ENCODE measurements around the gene ALDH1A3.

Gene ALDH1A3

DNA sequence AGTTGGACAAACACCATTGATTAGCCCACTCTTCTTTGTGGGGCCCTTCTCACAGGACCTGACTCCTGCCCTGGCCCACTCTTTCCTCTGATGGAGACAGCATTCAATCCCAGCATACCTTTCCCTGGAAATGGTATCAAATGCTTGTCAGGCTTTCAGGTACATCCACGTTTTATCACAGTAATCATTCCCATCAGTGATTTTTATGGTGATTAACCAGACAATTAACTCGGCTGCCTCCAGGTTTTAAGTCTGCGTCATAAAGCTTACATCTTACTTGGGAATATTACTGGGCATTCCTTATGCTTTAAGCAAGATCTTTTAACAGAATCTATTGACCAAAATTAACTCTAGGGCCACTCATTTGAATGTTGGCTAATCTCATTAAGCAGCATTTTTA lies 72.9 kb downstream of the ALDH1A3 start:
- H3K27me3 ChIP-seq (ENCODE audit: insufficient read depth, poor library complexity, severe bottlenecking), result no peaks in the 10 kb centered on the region
- H3K27ac ChIP-seq (replicated peaks), result no peak overlapping the region
- DNase-seq (ENCODE audit: low read depth in 1 of 2, low spot score in 1 of 2), result no peak
- no peak for TF ChIP-seq POLR2AphosphoS5 (IDR thresholded peaks at IDR 0.05; ENCODE audit: low read depth)
- TF ChIP-seq GABPA (IDR thresholded peaks at IDR 0.05; ENCODE audit: low read depth), result no peak
- TF ChIP-seq SPI1 (IDR thresholded peaks at IDR 0.05; ENCODE audit: borderline replicate concordance, low read depth), result no peak
- TF ChIP-seq, protein P1, sequence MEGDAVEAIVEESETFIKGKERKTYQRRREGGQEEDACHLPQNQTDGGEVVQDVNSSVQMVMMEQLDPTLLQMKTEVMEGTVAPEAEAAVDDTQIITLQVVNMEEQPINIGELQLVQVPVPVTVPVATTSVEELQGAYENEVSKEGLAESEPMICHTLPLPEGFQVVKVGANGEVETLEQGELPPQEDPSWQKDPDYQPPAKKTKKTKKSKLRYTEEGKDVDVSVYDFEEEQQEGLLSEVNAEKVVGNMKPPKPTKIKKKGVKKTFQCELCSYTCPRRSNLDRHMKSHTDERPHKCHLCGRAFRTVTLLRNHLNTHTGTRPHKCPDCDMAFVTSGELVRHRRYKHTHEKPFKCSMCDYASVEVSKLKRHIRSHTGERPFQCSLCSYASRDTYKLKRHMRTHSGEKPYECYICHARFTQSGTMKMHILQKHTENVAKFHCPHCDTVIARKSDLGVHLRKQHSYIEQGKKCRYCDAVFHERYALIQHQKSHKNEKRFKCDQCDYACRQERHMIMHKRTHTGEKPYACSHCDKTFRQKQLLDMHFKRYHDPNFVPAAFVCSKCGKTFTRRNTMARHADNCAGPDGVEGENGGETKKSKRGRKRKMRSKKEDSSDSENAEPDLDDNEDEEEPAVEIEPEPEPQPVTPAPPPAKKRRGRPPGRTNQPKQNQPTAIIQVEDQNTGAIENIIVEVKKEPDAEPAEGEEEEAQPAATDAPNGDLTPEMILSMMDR (IDR thresholded peaks at IDR 0.05; ENCODE audit: insufficient read depth, low read length), result no peak
- TF ChIP-seq REST (IDR thresholded peaks at IDR 0.05; ENCODE audit: insufficient replicate concordance, low read depth), result no peak
- H3K4me3 ChIP-seq (replicated peaks; ENCODE audit: insufficient read depth, low read length), result no peak overlapping the region

- no peak overlapping the region for H3K27ac ChIP-seq (replicated peaks)
- DNase-seq (ENCODE audit: low read depth in 1 of 2, low spot score in 1 of 2), result no peak
Measured at GRCh38 chr15:100958326-100959065, 78.9 kb downstream of the ALDH1A3 start.

GRCh38 chr15:100959066-100960050 lies 79.7 kb downstream of the ALDH1A3 start:
- no peak overlapping the region for H3K4me3 ChIP-seq (replicated peaks; ENCODE audit: insufficient read depth, low read length)
- TF ChIP-seq REST (IDR thresholded peaks at IDR 0.05; ENCODE audit: insufficient replicate concordance, low read depth) (no peak), SPI1 (IDR thresholded peaks at IDR 0.05; ENCODE audit: borderline replicate concordance, low read depth) (no peak), POLR2AphosphoS5 (IDR thresholded peaks at IDR 0.05; ENCODE audit: low read depth) (no peak)
- no peak overlapping the region for H3K27ac ChIP-seq (replicated peaks)
- no peaks in the 10 kb centered on the region for H3K27me3 ChIP-seq (ENCODE audit: insufficient read depth, poor library complexity, severe bottlenecking)
- no peak for DNase-seq (ENCODE audit: low read depth in 1 of 2, low spot score in 1 of 2)

More at GRCh38 chr15:100958326-100959065, 78.9 kb downstream of the ALDH1A3 start:
- no peak overlapping the region for H3K4me3 ChIP-seq (replicated peaks; ENCODE audit: insufficient read depth, low read length)
- no peaks in the 10 kb centered on the region for H3K27me3 ChIP-seq (ENCODE audit: insufficient read depth, poor library complexity, severe bottlenecking)
- TF ChIP-seq SPI1 (IDR thresholded peaks at IDR 0.05; ENCODE audit: borderline replicate concordance, low read depth) (no peak), POLR2AphosphoS5 (IDR thresholded peaks at IDR 0.05; ENCODE audit: low read depth) (no peak)
- TF ChIP-seq, protein P1 (IDR thresholded peaks at IDR 0.05; ENCODE audit: insufficient read depth, low read length), result no peak

Measured in HL-60 (cell line).